H1 (cell line): ENCODE measurements around the gene RALGAPA2. TPM values are rescaled to one million over a fixed set of nuclear protein-coding genes. Genes with fewer than 3 reads are reported as not detected.

ENCODE experiments used
- CTCF ChIA-PET: fragments of 300-600 bp; sonication (Branson Sonifier 250); formaldehyde crosslinking; loops from one replicate; lab custom pipeline; 2021; ENCODE audit not compliant: partially characterized antibody; lab: Charles Lee
- POLR2A ChIA-PET: fragments of 300-600 bp; sonication (Branson Sonifier 250); formaldehyde crosslinking; loops from one replicate; lab custom pipeline; 2021; ENCODE audit warnings: inconsistent platforms; ENCODE audit not compliant: partially characterized antibody; lab: Charles Lee
- DNase-seq, 2 experiments: peaks; one replicate each; pipeline versions ENCODE4 v3.0.0 to v3.0.0-alpha.2; 2010 to 2022; ENCODE audit warnings: low spot score in 2 of 2, low read depth in 1 of 2, mixed read lengths in 1 of 2
- FAIRE-seq: peaks from 2 replicates; lab custom pipeline; 2011; peaks lifted over from hg19 to GRCh38; lab: Jason Lieb, UNC
- H2AFZ ChIP-seq: 2 replicates; pipeline ENCODE4 v1.8.1; 2012; ENCODE audit warnings: low read length, inconsistent platforms
- H2AK5ac ChIP-seq: 2 replicates; pipeline ENCODE4 v1.6.1; 2013; ENCODE audit warnings: low read depth, low read length
- H2BK120ac ChIP-seq: replicated peaks from 2 replicates; pipeline ENCODE3; 2013; ENCODE audit warnings: low read depth, low read length, inconsistent platforms
- H2BK12ac ChIP-seq: 2 replicates; pipeline ENCODE4 v1.6.1; 2013; ENCODE audit warnings: low read depth, low read length
- H2BK15ac ChIP-seq: 2 replicates; pipeline ENCODE4 v1.6.1; 2013; ENCODE audit warnings: low read length
- H2BK20ac ChIP-seq: 2 replicates; pipeline ENCODE4 v1.6.1; 2013; ENCODE audit warnings: low read length
- H2BK5ac ChIP-seq: 2 replicates; pipeline ENCODE4 v1.6.1; 2013; ENCODE audit warnings: low read depth, low read length
- H3K14ac ChIP-seq: 2 replicates; pipeline ENCODE4 v1.6.1; 2013; ENCODE audit warnings: inconsistent platforms; ENCODE audit not compliant: insufficient read length
- H3K18ac ChIP-seq: 2 replicates; pipeline ENCODE4 v1.6.1; 2013; ENCODE audit warnings: low read length; ENCODE audit errors: extremely low read depth
- H3K23ac ChIP-seq: 2 replicates; pipeline ENCODE4 v1.6.1; 2013; ENCODE audit warnings: inconsistent platforms; ENCODE audit not compliant: insufficient read length
- H3K23me2 ChIP-seq: 2 replicates; pipeline ENCODE4 v1.6.1; 2013; ENCODE audit warnings: low read depth, low read length
- H3K27ac ChIP-seq: 2 replicates; pipeline ENCODE4 v1.6.1; 2011; ENCODE audit warnings: low read depth, low read length, inconsistent platforms
- H3K27me3 ChIP-seq, 4 experiments: replicated peaks in 1 of 4; 1 replicate in 1 of 4; 2 replicates in 3 of 4; pipeline versions ENCODE4 v1.6.1 to v1.8.1; 2011 to 2013; ENCODE audit warnings: low read length in 3 of 4, mild to moderate bottlenecking in 3 of 4, inconsistent platforms in 2 of 4, mixed read lengths in 2 of 4, moderate library complexity in 1 of 4; ENCODE audit not compliant: control insufficient read depth in 3 of 4, insufficient read depth in 3 of 4; ENCODE audit errors: extremely low read depth in 1 of 4
- H3K36me3 ChIP-seq, 4 experiments: 2 replicates each; pipeline versions ENCODE4 v1.6.1 to v1.8.1; 2011 to 2013; ENCODE audit warnings: mild to moderate bottlenecking in 4 of 4, low read length in 3 of 4, moderate library complexity in 2 of 4, control low read depth in 1 of 4, inconsistent platforms in 1 of 4; ENCODE audit not compliant: insufficient read depth in 4 of 4, control insufficient read depth in 2 of 4
- H3K4ac ChIP-seq: replicated peaks from 2 replicates; pipeline ENCODE3; 2013; ENCODE audit warnings: low read length, low read depth, mixed read lengths, inconsistent platforms; ENCODE audit not compliant: insufficient read length
- H3K4me1 ChIP-seq, 4 experiments: replicated peaks in 1 of 4; 1 replicate in 1 of 4; 2 replicates in 3 of 4; pipeline versions ENCODE4 v1.6.1 to v1.8.1; 2011 to 2013; ENCODE audit warnings: low read length in 3 of 4, inconsistent platforms in 2 of 4, mixed read lengths in 1 of 4; ENCODE audit not compliant: insufficient read depth in 4 of 4, control insufficient read depth in 3 of 4
- H3K4me2 ChIP-seq, 2 experiments: 2 replicates each; pipeline versions ENCODE4 v1.6.1 to v1.8.1; 2011 to 2013; ENCODE audit warnings: low read depth in 2 of 2, low read length in 2 of 2, control low read depth in 1 of 2, inconsistent platforms in 1 of 2, mild to moderate bottlenecking in 1 of 2; ENCODE audit not compliant: insufficient read depth in 1 of 2
- H3K4me3 ChIP-seq, 4 experiments: fragments of 200-600, 300-600 bp in 1 of 4; sonication (generic), shearing (Covaris generic), sonication (Bioruptor Twin) in 1 of 4; 2 replicates each; pipeline versions ENCODE4 v1.5.1 to v1.8.1; 2011 to 2016; ENCODE audit warnings: low read length in 4 of 4, low read depth in 3 of 4, control low read depth in 2 of 4, inconsistent platforms in 2 of 4, mild to moderate bottlenecking in 2 of 4, mixed read lengths in 1 of 4, moderate library complexity in 1 of 4; ENCODE audit not compliant: insufficient read depth in 2 of 4; ENCODE audit errors: extremely low read depth in 1 of 4
- H3K56ac ChIP-seq: replicated peaks from 2 replicates; pipeline ENCODE3; 2013; ENCODE audit warnings: low read depth, mild to moderate bottlenecking, mixed read lengths, low read length, inconsistent platforms; ENCODE audit not compliant: insufficient read length
- H3K79me1 ChIP-seq: 2 replicates; pipeline ENCODE4 v1.6.1; 2013; ENCODE audit warnings: low read depth, low read length, control low read depth
- H3K79me2 ChIP-seq, 2 experiments: 2 replicates each; pipeline versions ENCODE4 v1.6.1 to v1.8.1; 2012 to 2013; ENCODE audit warnings: low read length in 2 of 2, mild to moderate bottlenecking in 2 of 2, inconsistent platforms in 1 of 2; ENCODE audit not compliant: insufficient read depth in 2 of 2, control insufficient read depth in 1 of 2
- H3K9ac ChIP-seq, 4 experiments: replicated peaks in 1 of 4; 1 replicate in 1 of 4; 2 replicates in 3 of 4; pipeline versions ENCODE4 v1.6.1 to v1.8.1; 2011 to 2013; ENCODE audit warnings: low read depth in 3 of 4, low read length in 3 of 4, control low read depth in 2 of 4, mild to moderate bottlenecking in 2 of 4, moderate library complexity in 2 of 4, inconsistent platforms in 1 of 4; ENCODE audit errors: extremely low read depth in 1 of 4
- H3K9me3 ChIP-seq, 2 experiments: 2 replicates each; pipeline versions ENCODE4 v1.6.1 to v1.8.1; 2012 to 2013; ENCODE audit warnings: mild to moderate bottlenecking in 2 of 2, moderate library complexity in 2 of 2, control low read depth in 1 of 2, inconsistent platforms in 1 of 2, low read depth in 1 of 2, low read length in 1 of 2, mixed read lengths in 1 of 2; ENCODE audit not compliant: insufficient read depth in 2 of 2
- H4K20me1 ChIP-seq, 2 experiments: replicated peaks in 1 of 2; 2 replicates each; pipeline versions ENCODE3 to v1.8.1; 2011 to 2013; ENCODE audit warnings: inconsistent platforms in 2 of 2, low read length in 2 of 2, mild to moderate bottlenecking in 1 of 2; ENCODE audit not compliant: insufficient read depth in 2 of 2, control insufficient read depth in 1 of 2
- H4K5ac ChIP-seq: 2 replicates; pipeline ENCODE4 v1.6.1; 2013; ENCODE audit warnings: low read length, low read depth, mixed read lengths, inconsistent platforms; ENCODE audit not compliant: insufficient read length
- H4K8ac ChIP-seq: 2 replicates; pipeline ENCODE4 v1.8.0; 2013; ENCODE audit warnings: mild to moderate bottlenecking, moderate library complexity, low read length, inconsistent platforms; ENCODE audit not compliant: insufficient read depth; ENCODE audit errors: extremely low read depth
- H4K91ac ChIP-seq: replicated peaks from 2 replicates; pipeline ENCODE3; 2013; ENCODE audit warnings: low read length, mixed read lengths, inconsistent platforms; ENCODE audit not compliant: insufficient read length
- CHD2 ChIP-seq: IDR thresholded peaks from 2 replicates; pipeline ENCODE4 v1.6.1; 2012; ENCODE audit warnings: low read length, improper control_type of control experiment
- CTBP2 ChIP-seq: IDR thresholded peaks from 2 replicates; pipeline ENCODE4 v1.7.0; 2011; ENCODE audit warnings: borderline replicate concordance, mild to moderate bottlenecking, moderate library complexity, mixed read lengths, low read length; ENCODE audit not compliant: insufficient read depth, insufficient read length
- KDM4A ChIP-seq: IDR thresholded peaks from one replicate; pipeline ENCODE4 v1.7.1; 2012; ENCODE audit warnings: low read depth, mild to moderate bottlenecking, moderate library complexity, low read length, inconsistent platforms; ENCODE audit not compliant: severe bottlenecking
- POU5F1 ChIP-seq: IDR thresholded peaks from 2 replicates; pipeline ENCODE4 v1.6.1; 2011; ENCODE audit warnings: low read depth, mild to moderate bottlenecking, low read length, moderate library complexity
- RBBP5 ChIP-seq: IDR thresholded peaks from 2 replicates; pipeline ENCODE4 v1.7.1; 2012; ENCODE audit warnings: low read depth, mild to moderate bottlenecking, inconsistent platforms, low read length, moderate library complexity, borderline replicate concordance
- RXRA ChIP-seq: IDR thresholded peaks from 2 replicates; pipeline ENCODE4 v1.6.1; 2011; ENCODE audit warnings: low read depth, mild to moderate bottlenecking, low read length, moderate library complexity; ENCODE audit not compliant: insufficient read depth
- SUZ12 ChIP-seq: fragments of 200-600 bp; sonication (generic); IDR thresholded peaks from 2 replicates; pipeline ENCODE4 v1.6.1; 2012; ENCODE audit warnings: mild to moderate bottlenecking, inconsistent platforms, low read length, moderate library complexity, mixed read lengths
- TBP ChIP-seq: IDR thresholded peaks from 2 replicates; pipeline ENCODE4 v1.6.1; 2011; ENCODE audit warnings: low read depth, low read length, improper control_type of control experiment
- WGBS, 2 experiments: shearing (Covaris generic) in 1 of 2; methylation state at CpG; one replicate each; pipeline versions ENCODE4 v1.1.6 to v1.1.7; 2013 to 2015; ENCODE audit warnings: low lambda C conversion rate in 2 of 2, mixed read lengths in 2 of 2, inconsistent platforms in 1 of 2, low coverage in 1 of 2, missing lambda C conversion rate in 1 of 2; ENCODE audit not compliant: insufficient replicate concordance in 2 of 2, insufficient coverage in 1 of 2, insufficient read length in 1 of 2; ENCODE audit errors: extremely low coverage in 1 of 2, missing lambda C conversion rate in 1 of 2; 5-methylcytosine and 5-hydroxymethylcytosine counted together
- polyA plus RNA-seq, 7 experiments: library from polyadenylated mRNA; depleted of rRNA in 3 of 7; stranded (reverse) in 5 of 7; unstranded in 2 of 7; fragments of >200 nt in 5 of 7; fragments of 200-250 nt in 2 of 7; gene quantifications; 1 replicate in 5 of 7; 2 replicates in 1 of 7; 4 replicates in 1 of 7; pipeline versions ENCODE4 v1.2.1 to v1.2.3, GENCODE V29; 2011 to 2013; ENCODE audit warnings: missing spikeins in 2 of 7, mixed read lengths in 2 of 7
- total RNA-seq: library from RNA; stranded (reverse); fragmentation: NEBNext Ultra II Directional; extraction: Animal tissue kit (Norgen Biotek cat#: 25700); gene quantifications from 2 replicates; pipeline ENCODE4 v1.2.1, GENCODE V29; 2021

Gene RALGAPA2
- total and polyA plus RNA-seq, 2 of the 8 experiments (the other 6 are each of a cell fraction or from before 2014, with no cell fraction given), result 5.1 to 25.5 TPM

DNA sequence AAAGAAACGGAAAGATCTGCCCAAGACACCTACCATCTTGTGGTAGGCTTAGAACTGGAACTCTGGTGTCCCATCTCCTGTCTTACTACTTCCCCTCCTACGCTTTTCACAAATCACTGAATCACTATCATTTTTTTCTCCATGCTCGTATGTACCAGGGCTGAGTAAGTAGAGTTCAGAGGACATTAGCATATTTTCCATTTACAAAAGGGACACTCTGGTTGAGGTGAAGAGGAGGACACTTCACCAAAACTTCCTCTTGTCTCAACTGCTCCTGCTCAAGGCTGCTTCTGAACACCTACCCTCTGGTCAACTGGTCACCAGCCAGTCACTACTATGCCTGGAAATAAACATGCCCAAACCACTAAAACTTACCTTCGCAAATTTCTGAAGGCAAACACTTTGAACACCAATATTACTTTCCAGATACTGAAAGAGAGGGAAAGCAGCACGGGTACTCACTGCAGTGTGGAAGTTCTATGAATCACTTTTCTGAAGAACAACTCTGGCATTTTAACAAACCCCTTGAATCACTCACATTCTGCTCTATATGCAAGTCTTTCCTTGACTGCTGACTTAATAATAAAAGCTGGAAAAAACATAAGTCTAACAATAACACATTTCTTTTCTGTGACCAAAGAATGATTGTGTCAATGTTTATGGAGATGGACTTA lies 221.2 kb downstream of the RALGAPA2 start:
- no peaks in the 10 kb centered on the region for H3K9me3 ChIP-seq
- no peak overlapping the region for H4K91ac ChIP-seq
- no peaks in the 10 kb centered on the region for H3K79me2 ChIP-seq
- no peak overlapping the region for H4K8ac ChIP-seq
- TF ChIP-seq TBP (no peak), CTBP2 (no peak), SUZ12 (no peak), RBBP5 (no peak), CHD2 (no peak), RXRA (no peak), POU5F1 (no peak), KDM4A (no peak)
- H3K79me1 ChIP-seq, result no peaks in the 10 kb centered on the region
- H2BK120ac ChIP-seq, result no peak overlapping the region
- H4K5ac ChIP-seq, result no peak overlapping the region
- no peak overlapping the region for H3K14ac ChIP-seq
- FAIRE-seq (peak; percentile 57), DNase-seq (no peak)
- POLR2A ChIA-PET, result interaction anchor here (0.7 kb wide), 1 partner anchor 1525 kb away, joined by 3 read pairs; no protein-coding TSS in a partner anchor
- H3K9ac ChIP-seq, result no peak overlapping the region
- no peak overlapping the region for H2BK12ac ChIP-seq
- H3K36me3 ChIP-seq, result no peaks in the 10 kb centered on the region
- no peaks in the 10 kb centered on the region for H4K20me1 ChIP-seq
- H3K18ac ChIP-seq, result no peak overlapping the region
- H3K23ac ChIP-seq, result no peak overlapping the region
- no peak overlapping the region for H3K4ac ChIP-seq
- H3K4me1 ChIP-seq, result peaks cover 0 to 16% (median 10%) of the 10 kb centered on the region in 4 experiments; a peak in 5 of 7 replicates
- no peaks in the 10 kb centered on the region for H3K23me2 ChIP-seq
- 84 to 100% methylated on average over 1 to 5 of the region's 5 CpGs for WGBS, 2 experiments
- no peak overlapping the region for H2BK5ac ChIP-seq
- H2BK15ac ChIP-seq, result no peak overlapping the region
- CTCF ChIA-PET, result interaction anchor here (0.6 to 1.2 kb wide), 5 partner anchors 8 to 87 kb away, joined by 3 to 5 read pairs (median 3); no protein-coding TSS in a partner anchor
- H3K27ac ChIP-seq, result no peak overlapping the region; the same call in 1 of the 2 replicates
- no peak overlapping the region for H2AFZ ChIP-seq
- H2AK5ac ChIP-seq, result no peak overlapping the region
- no peak overlapping the region for H3K56ac ChIP-seq
- no peak overlapping the region for H2BK20ac ChIP-seq
- no peak overlapping the region for H3K4me2 ChIP-seq
- no peak overlapping the region for H3K4me3 ChIP-seq
- no peaks in the 10 kb centered on the region for H3K27me3 ChIP-seq
